Motor neuron (in vitro differentiated cells): ENCODE data around the gene TRMT2A. TPM values are rescaled to one million over a fixed set of nuclear protein-coding genes. Genes with fewer than 3 reads are reported as not detected.

Source experiments
- ATAC-seq, 8 experiments: fragments of 200-7000 bp; cut with Tn5 transposase; replicated peaks in 6 of 8; 2 replicates each; pipeline ENCODE4 v1.8.0; 2021; ENCODE audit warnings: mild to moderate bottlenecking in 8 of 8, moderate library complexity in 8 of 8
- H3K27ac ChIP-seq, 2 donors: fragments of 250-450 bp; sonication (Bioruptor Pico); 2 replicates each; pipeline ENCODE4 v1.9.0; 2021; ENCODE audit warnings: antibody characterized with exemption in 2 of 2, mild to moderate bottlenecking in 2 of 2, moderate library complexity in 1 of 2
- H3K4me1 ChIP-seq, 2 donors: fragments of 250-450 bp; sonication (Bioruptor Pico); replicated peaks in 1 of 2; 2 replicates each; pipeline ENCODE4 v1.6.1; 2021; ENCODE audit warnings: antibody characterized with exemption in 2 of 2, mild to moderate bottlenecking in 2 of 2, moderate library complexity in 1 of 2
- H3K4me3 ChIP-seq, 5 donors: fragments of 250-450 bp; sonication (Bioruptor Pico); 2 replicates each; pipeline ENCODE4 v1.9.0; 2021; ENCODE audit warnings: antibody characterized with exemption in 5 of 5, mild to moderate bottlenecking in 5 of 5, moderate library complexity in 4 of 5
- WGBS, 10 experiments: fragments of 450-650 bp; shearing (Covaris generic); methylation state at CpG; one replicate each; pipeline ENCODE4 v1.0.0; 2022; 5-methylcytosine and 5-hydroxymethylcytosine counted together
- in situ Hi-C, 9 experiments: fragments of 400-800 bp; cut with MboI; loops; one replicate each; pipeline ENCODE4 v1.15.0; 2021; ENCODE audit warnings: low sequenced_read_pairs in 9 of 9, low pct_unique_long_range_greater_than_20kb in 2 of 9; ENCODE audit not compliant: unreplicated experiment in 9 of 9
- total RNA-seq, 8 experiments: library from RNA; unstranded; fragments of 300-600 nt; gene quantifications; 2 replicates each; pipeline versions ENCODE4 v1.2.3 to v1.2.4, GENCODE V29; 2022

The TRMT2A gene
- total RNA-seq, 8 experiments from 2014 or later: 25.7 to 71.2 (median 50.0) TPM

- peak; percentile 55 to 82 (median 74) for ATAC-seq
- peak overlapping the region; percentile 89 to 94 for H3K27ac ChIP-seq
- WGBS, 10 experiments: 20 to 49% (median 40%) methylated on average over 1 to 4 of the region's 70 CpGs; no CpG with 5 or more reads in 7 of the 10 experiments
- peak overlapping the region; percentile 90 to 100 (median 96) for H3K4me3 ChIP-seq
- H3K4me1 ChIP-seq: peaks cover 19% of the 10 kb centered on the region in 2 donors
- in situ Hi-C loops: loop anchor here in 1 of 9 experiments (25.0 kb wide), 1 partner anchor 94 kb away; no protein-coding TSS in a partner anchor
These were observed 13.9 kb upstream of the TRMT2A start for GRCh38 chr22:20130731-20131596.

- Histone ChIP-seq H3K27ac (peak overlapping the region; percentile 89 to 94), H3K4me3 (peak overlapping the region; percentile 90 to 100 (median 96)), H3K4me1 (peaks cover 17 to 19% of the 10 kb centered on the region in 2 donors)
- in situ Hi-C loops: loop anchor here in 1 of 9 experiments (25.0 kb wide), 1 partner anchor 93 kb away; no protein-coding TSS in a partner anchor
- WGBS, 10 experiments: 83 to 100% (median 100%) methylated on average over 1 to 3 of the region's 3 CpGs; no CpG with 5 or more reads in 7 of the 10 experiments
- no peak for ATAC-seq
These were observed 13.3 kb upstream of the TRMT2A start for GRCh38 chr22:20130319-20130718.

DNA sequence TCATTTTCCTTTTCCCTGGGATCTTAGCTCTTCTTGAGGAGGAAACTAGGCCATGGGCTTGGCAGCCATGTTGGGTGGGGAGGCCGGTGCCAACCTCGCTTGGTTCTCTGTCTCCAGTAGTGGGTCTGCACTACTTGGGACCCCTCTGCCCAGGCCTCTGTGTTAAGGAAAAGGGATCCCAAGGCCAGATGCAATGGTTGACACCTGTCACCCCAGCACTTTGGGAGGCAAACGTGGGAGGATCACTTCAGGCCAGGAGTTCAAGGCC is 12.7 kb upstream of the TRMT2A start:
- in situ Hi-C loops: loop anchor here in 1 of 9 experiments (25.0 kb wide), 1 partner anchor 92 kb away; no protein-coding TSS in a partner anchor
- H3K4me1 ChIP-seq: peaks cover 17 to 19% of the 10 kb centered on the region in 2 donors
- peak overlapping the region in 1 of 2 donors; percentile 63 for H3K27ac ChIP-seq
- ATAC-seq: no peak
- WGBS, 10 experiments: 60 to 100% (median 84%) methylated on average over 1 to 3 of the region's 3 CpGs; no CpG with 5 or more reads in 6 of the 10 experiments
- H3K4me3 ChIP-seq: no peak overlapping the region

DNA sequence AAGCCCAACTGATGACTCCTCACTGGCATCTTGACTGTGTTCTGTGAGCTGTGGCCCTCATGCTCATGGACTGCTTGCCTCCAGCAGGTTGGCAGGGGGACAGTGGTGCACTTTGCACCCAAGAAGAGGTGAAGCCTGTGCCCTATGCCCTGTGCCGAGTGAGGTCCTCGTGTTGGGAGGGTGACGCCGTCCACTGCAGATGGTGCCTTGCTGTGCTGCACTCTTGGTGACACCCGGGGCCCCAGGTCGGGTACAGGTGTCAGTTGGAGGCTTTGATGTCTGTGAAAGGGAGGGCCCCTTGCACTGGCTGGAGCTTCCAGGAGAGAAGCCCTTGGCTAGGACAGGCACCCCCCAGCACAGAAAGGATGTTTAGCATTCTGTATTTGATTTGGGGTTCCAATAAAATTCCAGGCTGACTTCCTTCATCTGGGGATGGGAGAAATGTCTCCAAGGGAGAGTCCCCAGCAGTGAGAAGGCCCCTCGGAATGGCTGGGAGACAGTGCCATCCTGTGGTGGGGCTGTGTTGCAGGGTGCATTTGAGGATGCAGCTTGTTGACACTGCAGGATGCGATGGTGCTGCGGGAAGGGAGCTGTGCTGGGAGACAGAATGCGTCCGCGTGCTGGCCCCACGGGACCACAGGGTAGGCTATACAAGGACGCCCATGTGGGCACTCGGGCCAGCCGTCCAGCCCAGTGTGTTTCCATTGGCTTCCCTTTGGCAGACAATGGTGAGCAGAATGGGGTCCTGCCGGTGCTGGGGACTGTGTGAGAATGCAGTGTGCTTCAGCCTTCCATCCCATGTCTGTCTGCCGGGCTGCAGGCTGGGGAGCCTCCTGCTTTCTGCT is 12.1 kb upstream of the TRMT2A start:
- H3K4me3 ChIP-seq: no peak overlapping the region
- peaks cover 17 to 19% of the 10 kb centered on the region in 2 donors for H3K4me1 ChIP-seq
- no peak for ATAC-seq
- H3K27ac ChIP-seq: peak overlapping the region in 1 of 2 donors; percentile 63
- WGBS, 10 experiments: 51 to 87% (median 55%) methylated on average over 3 to 10 of the region's 18 CpGs; no CpG with 5 or more reads in 5 of the 10 experiments
- in situ Hi-C loops: loop anchor here in 1 of 9 experiments (25.0 kb wide), 1 partner anchor 92 kb away; no protein-coding TSS in a partner anchor

GRCh38 chr22:20128619-20128901 is 11.5 kb upstream of the TRMT2A start:
- WGBS, 10 experiments: 29 to 67% (median 52%) methylated on average over 1 to 2 of the region's 2 CpGs; no CpG with 5 or more reads in 7 of the 10 experiments
- no peak for ATAC-seq
- Histone ChIP-seq H3K27ac (peak overlapping the region in 1 of 2 donors; percentile 42), H3K4me1 (peaks cover 17 to 19% of the 10 kb centered on the region in 2 donors), H3K4me3 (no peak overlapping the region)
- in situ Hi-C loops: loop anchor here in 1 of 9 experiments (25.0 kb wide), 1 partner anchor 91 kb away; no protein-coding TSS in a partner anchor

GRCh38 chr22:20127869-20128618 is 11.0 kb upstream of the TRMT2A start:
- H3K27ac ChIP-seq: peak overlapping the region in 1 of 2 donors; percentile 42

DNA sequence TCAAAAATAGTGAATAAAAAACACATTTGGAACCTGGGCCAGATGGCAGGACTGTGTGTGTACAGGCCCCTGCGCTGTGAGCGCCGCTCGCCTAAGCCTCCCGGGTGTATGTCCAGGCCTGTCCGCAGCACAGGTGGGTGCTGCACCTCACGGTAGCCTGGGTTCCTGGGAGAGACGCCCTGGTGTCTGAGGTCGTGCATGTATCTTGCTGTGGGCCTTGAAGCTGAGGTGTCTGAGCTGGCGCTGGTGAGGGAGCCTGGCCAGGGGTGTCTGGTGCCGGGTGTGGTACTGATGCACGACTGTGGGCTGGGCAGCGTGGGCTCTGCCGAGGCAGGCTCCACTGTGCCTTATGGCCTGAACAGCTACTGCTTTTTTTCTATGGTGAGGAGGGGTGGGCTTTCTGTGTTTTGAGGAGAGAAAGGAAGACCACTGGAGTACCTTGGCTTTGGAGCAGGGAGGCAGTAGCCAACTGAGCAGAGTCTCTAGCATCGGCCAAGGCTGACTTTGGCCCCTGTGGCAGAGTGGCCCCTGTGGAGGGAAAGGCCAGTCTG is 10.4 kb upstream of the TRMT2A start:
- ATAC-seq: no peak
- peaks cover 7 to 9% of the 10 kb centered on the region in 2 donors for H3K4me1 ChIP-seq
- H3K27ac ChIP-seq: peak overlapping the region in 1 of 2 donors; percentile 35
- in situ Hi-C loops: loop anchor here in 1 of 9 experiments (25.0 kb wide), 1 partner anchor 90 kb away; no protein-coding TSS in a partner anchor
- H3K4me3 ChIP-seq: no peak overlapping the region
- 40 to 100% (median 90%) methylated on average over 1 to 7 of the region's 15 CpGs; no CpG with 5 or more reads in 3 of the 10 experiments for WGBS, 10 experiments

More at GRCh38 chr22:20127869-20128618, 11.0 kb upstream of the TRMT2A start:
- H3K4me3 ChIP-seq: no peak overlapping the region
- WGBS, 10 experiments: 70 to 100% (median 91%) methylated on average over 1 to 13 of the region's 17 CpGs; no CpG with 5 or more reads in 3 of the 10 experiments
- ATAC-seq: no peak
- in situ Hi-C loops: loop anchor here in 1 of 9 experiments (25.0 kb wide), 1 partner anchor 91 kb away; no protein-coding TSS in a partner anchor
- H3K4me1 ChIP-seq: peaks cover 13 to 16% of the 10 kb centered on the region in 2 donors

DNA sequence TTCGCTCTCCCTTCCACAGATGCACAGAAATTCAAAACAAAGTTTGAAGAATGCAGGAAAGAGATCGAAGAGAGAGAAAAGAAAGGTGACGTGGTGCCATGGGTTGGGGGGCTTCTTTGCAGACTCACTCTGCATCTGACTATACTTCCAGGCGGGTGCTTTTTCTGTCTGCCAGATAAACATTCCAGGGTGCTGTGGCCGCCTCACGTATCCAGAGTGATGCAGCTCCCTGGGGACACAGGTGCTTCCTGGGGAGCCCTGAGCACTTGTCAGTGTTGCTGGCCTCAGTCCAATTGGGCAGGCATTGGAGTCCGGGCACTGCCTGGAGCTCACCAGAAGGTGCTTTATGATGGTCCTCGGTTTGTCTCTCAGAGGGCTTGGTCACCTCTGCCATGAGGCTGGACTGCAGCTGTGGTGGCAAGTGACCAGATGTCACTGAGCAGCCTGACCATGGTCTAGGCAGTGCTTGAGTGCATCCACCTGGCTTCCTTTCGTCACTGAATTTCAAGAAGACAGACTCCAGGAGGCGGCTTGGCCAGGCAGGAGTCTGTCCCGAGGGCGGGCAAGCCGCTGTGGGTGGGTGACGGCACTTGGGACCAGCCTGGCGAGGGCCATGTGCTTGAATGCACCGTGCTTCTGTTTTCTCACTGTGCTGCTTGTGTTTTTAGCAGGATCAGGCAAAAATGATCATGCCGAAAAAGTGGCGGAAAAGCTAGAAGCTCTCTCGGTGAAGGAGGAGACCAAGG is 9.4 kb upstream of the TRMT2A start:
- Histone ChIP-seq H3K4me1 (peaks cover 6 to 8% of the 10 kb centered on the region in 2 donors), H3K4me3 (no peak overlapping the region), H3K27ac (peak overlapping the region in 1 of 2 donors; percentile 23)
- ATAC-seq: no peak
- in situ Hi-C loops: loop anchor here in 1 of 9 experiments (25.0 kb wide), 1 partner anchor 89 kb away; no protein-coding TSS in a partner anchor
- 67 to 100% (median 92%) methylated on average over 1 to 12 of the region's 19 CpGs for WGBS, 10 experiments

DNA sequence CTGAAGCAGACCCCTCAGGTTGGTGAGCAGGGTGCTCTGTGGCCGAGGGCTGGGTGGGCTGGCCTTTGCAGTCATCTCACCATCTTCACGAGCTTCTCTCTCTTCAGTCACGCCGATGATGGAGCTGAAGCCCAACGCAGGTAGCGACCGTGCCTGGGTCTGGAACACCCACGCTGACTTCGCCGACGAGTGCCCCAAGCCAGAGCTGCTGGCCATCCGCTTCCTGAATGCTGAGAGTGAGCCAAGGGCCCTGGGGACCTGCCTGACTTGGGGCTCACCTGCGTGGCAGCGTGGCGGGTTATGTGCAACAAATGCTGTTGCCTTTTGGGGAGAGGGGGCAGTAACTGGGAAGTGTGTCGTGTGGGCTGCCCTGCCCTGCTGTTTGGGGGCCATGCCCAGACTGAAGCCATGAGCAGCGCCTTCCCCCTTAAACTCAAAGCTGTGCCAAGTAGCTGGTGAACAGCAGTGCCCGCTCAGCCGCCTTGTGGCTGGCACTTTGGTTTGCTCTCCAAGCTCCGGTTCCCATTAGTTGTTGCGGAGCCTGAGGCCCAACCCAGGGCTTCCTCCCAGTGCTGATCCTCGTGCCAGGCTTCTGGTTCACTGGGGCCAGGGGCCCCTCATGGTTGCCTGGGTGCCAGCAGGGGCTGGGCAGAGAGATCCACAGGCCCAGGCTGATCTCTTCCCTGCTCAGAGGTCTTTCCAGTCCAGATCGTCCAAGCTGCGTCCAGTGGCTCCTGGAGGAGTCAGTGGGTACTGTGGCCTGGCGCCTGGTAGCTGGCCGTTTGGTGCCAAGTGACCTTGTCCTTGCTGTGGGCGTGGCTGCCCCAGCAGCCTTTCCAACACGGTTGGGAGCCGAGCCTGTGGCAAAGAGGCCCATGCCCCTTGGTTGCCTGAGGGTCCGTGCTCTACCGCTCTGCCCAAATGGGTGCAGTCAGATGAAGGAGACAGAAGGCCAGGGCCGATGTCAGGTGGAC is 8.5 kb upstream of the TRMT2A start:
- Histone ChIP-seq H3K27ac (peak overlapping the region in 1 of 2 donors; percentile 30), H3K4me1 (peaks cover 1 to 5% of the 10 kb centered on the region in 2 donors), H3K4me3 (no peak overlapping the region)
- no peak for ATAC-seq
- in situ Hi-C loops: loop anchor here in 1 of 9 experiments (25.0 kb wide), 1 partner anchor 88 kb away; no protein-coding TSS in a partner anchor
- 89 to 100% (median 100%) methylated on average over 1 to 8 of the region's 32 CpGs; no CpG with 5 or more reads in 2 of the 10 experiments for WGBS, 10 experiments

DNA sequence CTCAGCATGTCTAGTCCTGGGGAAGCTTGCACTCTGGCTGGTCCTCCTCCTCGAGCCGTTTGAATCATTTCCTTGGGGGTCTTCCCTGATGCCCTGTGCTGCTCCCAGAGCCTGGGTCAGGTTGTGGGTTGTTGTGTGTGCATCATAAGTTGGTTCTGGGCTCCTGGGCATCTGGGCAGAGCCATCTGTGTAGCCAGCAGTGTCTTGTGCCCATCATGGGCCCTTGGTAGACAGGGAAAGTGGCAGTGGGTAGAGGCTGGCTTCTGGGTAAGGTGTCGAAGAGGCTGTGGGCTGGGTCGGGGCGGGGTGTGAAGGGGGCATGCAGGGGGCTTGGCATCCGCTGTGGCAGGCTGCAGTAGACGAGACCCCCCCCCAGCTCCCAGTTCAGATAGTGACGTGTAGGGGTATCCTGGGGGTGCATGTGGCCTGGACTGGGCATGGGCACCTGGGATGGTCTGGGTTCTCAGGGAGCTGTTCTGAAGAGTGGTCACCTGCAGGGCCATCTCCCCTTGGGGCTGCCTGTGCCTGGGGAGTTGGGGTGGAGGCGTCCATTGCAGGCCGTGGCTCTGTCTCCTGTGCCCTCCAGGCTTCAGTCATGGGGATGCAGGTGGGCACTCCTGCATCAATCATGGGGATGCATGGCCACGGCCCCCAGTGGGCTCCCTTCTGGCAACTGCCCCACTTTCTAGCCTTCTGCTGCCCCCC is 7.2 kb upstream of the TRMT2A start:
- peaks cover under 1% of the 10 kb centered on the region in 2 donors for H3K4me1 ChIP-seq
- in situ Hi-C loops: no loop called here

More for the DNA sequence above, 7.2 kb upstream of the TRMT2A start:
- H3K4me3 ChIP-seq: no peak overlapping the region
- no peak for ATAC-seq
- WGBS, 10 experiments: 90 to 100% (median 92%) methylated on average over 1 to 2 of the region's 11 CpGs; no CpG with 5 or more reads in 7 of the 10 experiments
- no peak overlapping the region for H3K27ac ChIP-seq
